Nephron (organoid): ENCODE data around the gene AGAP5.
A peak's percentile ranks its signal among the peaks of the same experiment; 100 is the strongest.
"Not testable (repeated sequence)": the region's sequence is repeated elsewhere in the genome, so short reads cannot be mapped to it uniquely, and the experiment has no call there.

Experiments
- H3K27ac Mint-ChIP-seq, 3 experiments: 2 replicates each; pipeline ENCODE4 v1.8.0; 2020; ENCODE audit warnings: mixed read lengths in 3 of 3, mild to moderate bottlenecking in 2 of 3, moderate library complexity in 1 of 3
- H3K27me3 Mint-ChIP-seq: 2 replicates; pipeline ENCODE4 v1.8.0; 2021; ENCODE audit warnings: low read depth, mild to moderate bottlenecking, moderate library complexity, mixed read lengths
- H3K36me3 Mint-ChIP-seq: 2 replicates; pipeline ENCODE4 v1.8.0; 2020; ENCODE audit warnings: low read depth, mixed read lengths
- H3K4me1 Mint-ChIP-seq: 2 replicates; pipeline ENCODE4 v1.8.0; 2020; ENCODE audit warnings: mixed read lengths
- H3K4me3 Mint-ChIP-seq, 3 experiments: 2 replicates each; pipeline ENCODE4 v1.8.0; 2020; ENCODE audit warnings: mild to moderate bottlenecking in 3 of 3, mixed read lengths in 3 of 3, moderate library complexity in 2 of 3
- H3K9me3 Mint-ChIP-seq: 2 replicates; pipeline ENCODE4 v1.8.0; 2020; ENCODE audit warnings: mixed read lengths
- CTCF ChIP-seq, 3 experiments: fragments of 200-600 bp; sonication (generic); IDR thresholded peaks; one replicate each; pipeline ENCODE4 v1.5.0; 2021; ENCODE audit warnings: antibody characterized with exemption in 3 of 3; ENCODE audit not compliant: unreplicated experiment in 3 of 3

AGAP5 gene

GRCh38 chr10:73730153-73730906 is 32.4 kb upstream of the AGAP5 start:
- H3K27me3 Mint-ChIP-seq: no peaks in the 10 kb centered on the region
- no peak for TF ChIP-seq CTCF (IDR thresholded peaks at IDR 0.05; ENCODE audit: unreplicated experiment in 3 of 3)

GRCh38 chr10:73729781-73730152 is 31.9 kb upstream of the AGAP5 start:
- not testable (repeated sequence) for H3K9me3 Mint-ChIP-seq
- H3K36me3 Mint-ChIP-seq: peaks cover 17% of the 10 kb centered on the region

More at GRCh38 chr10:73730153-73730906, 32.4 kb upstream of the AGAP5 start:
- Mint-ChIP-seq H3K9me3 (no peaks in the 10 kb centered on the region), H3K27ac (peak overlapping the region; percentile 97 to 99 (median 98)), H3K4me1 (peaks cover 16% of the 10 kb centered on the region), H3K36me3 (peaks cover 17% of the 10 kb centered on the region), H3K4me3 (peak overlapping the region; percentile 99 to 100 (median 99))

GRCh38 chr10:73723516-73723915 is 25.6 kb upstream of the AGAP5 start:
- Mint-ChIP-seq H3K27ac (no peak overlapping the region), H3K4me1 (no peaks in the 10 kb centered on the region), H3K9me3 (no peaks in the 10 kb centered on the region), H3K4me3 (no peak overlapping the region), H3K36me3 (peaks cover 57% of the 10 kb centered on the region), H3K27me3 (no peaks in the 10 kb centered on the region)
- TF ChIP-seq CTCF (IDR thresholded peaks at IDR 0.05; ENCODE audit: unreplicated experiment in 3 of 3): no peak

More at GRCh38 chr10:73729781-73730152, 31.9 kb upstream of the AGAP5 start:
- not testable (repeated sequence) for H3K27me3 Mint-ChIP-seq
- Mint-ChIP-seq H3K27ac (peak overlapping the region; percentile 97 to 99 (median 98)), H3K4me3 (peak overlapping the region; percentile 99 to 100 (median 99)), H3K4me1 (peaks cover 16% of the 10 kb centered on the region)

- H3K36me3 Mint-ChIP-seq: peaks cover 60% of the 10 kb centered on the region
- H3K9me3 Mint-ChIP-seq, H3K27ac Mint-ChIP-seq, H3K4me3 Mint-ChIP-seq, H3K4me1 Mint-ChIP-seq, H3K27me3 Mint-ChIP-seq: not testable (repeated sequence)
These were observed 22.7 kb upstream of the AGAP5 start for GRCh38 chr10:73720561-73720960.

GRCh38 chr10:73717556-73717955 is 19.6 kb upstream of the AGAP5 start:
- no peak overlapping the region for H3K4me3 Mint-ChIP-seq
- no peaks in the 10 kb centered on the region for H3K9me3 Mint-ChIP-seq
- no peaks in the 10 kb centered on the region for H3K27me3 Mint-ChIP-seq

GRCh38 chr10:73716251-73716650 is 18.3 kb upstream of the AGAP5 start:
- no peaks in the 10 kb centered on the region for H3K9me3 Mint-ChIP-seq
- no peak for TF ChIP-seq CTCF (IDR thresholded peaks at IDR 0.05; ENCODE audit: unreplicated experiment in 3 of 3)
- H3K27ac Mint-ChIP-seq: no peak overlapping the region
- H3K27me3 Mint-ChIP-seq: no peaks in the 10 kb centered on the region
- no peaks in the 10 kb centered on the region for H3K4me1 Mint-ChIP-seq
- H3K36me3 Mint-ChIP-seq: peaks cover 43% of the 10 kb centered on the region
- no peak overlapping the region for H3K4me3 Mint-ChIP-seq

More at GRCh38 chr10:73717556-73717955, 19.6 kb upstream of the AGAP5 start:
- Mint-ChIP-seq H3K27ac (no peak overlapping the region), H3K4me1 (no peaks in the 10 kb centered on the region), H3K36me3 (peaks cover 49% of the 10 kb centered on the region)
- no peak for TF ChIP-seq CTCF (IDR thresholded peaks at IDR 0.05; ENCODE audit: unreplicated experiment in 3 of 3)

- H3K27me3 Mint-ChIP-seq, H3K27ac Mint-ChIP-seq, H3K4me3 Mint-ChIP-seq, H3K4me1 Mint-ChIP-seq, H3K9me3 Mint-ChIP-seq: not testable (repeated sequence)
- peaks cover 35% of the 10 kb centered on the region for H3K36me3 Mint-ChIP-seq
These were observed 17.6 kb upstream of the AGAP5 start for GRCh38 chr10:73715179-73716156.

- H3K4me1 Mint-ChIP-seq, H3K4me3 Mint-ChIP-seq, H3K9me3 Mint-ChIP-seq, H3K27ac Mint-ChIP-seq, H3K27me3 Mint-ChIP-seq: not testable (repeated sequence)
- peaks cover 30% of the 10 kb centered on the region for H3K36me3 Mint-ChIP-seq
These were observed 16.6 kb upstream of the AGAP5 start for GRCh38 chr10:73714483-73714882.

GRCh38 chr10:73713912-73714311 is 16.0 kb upstream of the AGAP5 start:
- H3K4me3 Mint-ChIP-seq, H3K4me1 Mint-ChIP-seq, H3K27me3 Mint-ChIP-seq, H3K27ac Mint-ChIP-seq, H3K9me3 Mint-ChIP-seq: not testable (repeated sequence)
- H3K36me3 Mint-ChIP-seq: peaks cover 25% of the 10 kb centered on the region

GRCh38 chr10:73711683-73712082 is 13.8 kb upstream of the AGAP5 start:
- H3K9me3 Mint-ChIP-seq, H3K27me3 Mint-ChIP-seq, H3K4me1 Mint-ChIP-seq, H3K27ac Mint-ChIP-seq, H3K36me3 Mint-ChIP-seq, H3K4me3 Mint-ChIP-seq: not testable (repeated sequence)
